Uterus (tissue), 2 donors: Measurements from ENCODE around the gene ZBTB17.

Experiments
- POLR2A ChIP-seq, 2 donors: fragments of 450-650 bp; IDR thresholded peaks; one replicate each; pipeline ENCODE4 v1.6.1; 2016; ENCODE audit warnings: antibody characterized with exemption in 2 of 2, mild to moderate bottlenecking in 1 of 2, moderate library complexity in 1 of 2
- TF ChIP-seq, protein P1 (sequence below), 4 experiments: fragments of 200-600 bp in 2 of 4; fragments of 450-650 bp in 2 of 4; sonication (generic) in 2 of 4; IDR thresholded peaks; one replicate each; pipeline ENCODE4 v1.5.1; 2016 to 2019; ENCODE audit warnings: antibody characterized with exemption in 4 of 4, mild to moderate bottlenecking in 2 of 4, moderate library complexity in 1 of 4

DNA sequence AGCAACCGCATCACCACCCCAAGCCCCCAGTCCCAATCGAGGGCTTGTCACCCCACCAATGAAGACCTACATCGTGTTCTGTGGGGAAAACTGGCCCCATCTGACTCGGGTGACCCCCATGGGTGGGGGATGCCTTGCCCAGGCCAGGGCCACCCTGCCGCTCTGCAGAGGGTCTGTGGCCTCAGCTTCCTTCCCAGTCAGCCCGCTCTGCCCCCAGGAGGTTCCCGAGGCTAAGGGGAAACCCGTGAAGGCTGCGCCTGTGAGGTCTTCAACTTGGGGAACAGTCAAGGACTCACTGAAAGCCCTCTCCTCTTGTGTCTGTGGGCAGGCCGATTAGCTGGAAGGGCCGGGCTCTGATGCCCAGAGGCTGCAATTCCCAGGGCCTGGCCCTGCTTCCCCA lies 30.1 kb upstream of the ZBTB17 start:
- TF ChIP-seq POLR2A (IDR thresholded peaks at IDR 0.05) = no peak
- TF ChIP-seq, protein P1, sequence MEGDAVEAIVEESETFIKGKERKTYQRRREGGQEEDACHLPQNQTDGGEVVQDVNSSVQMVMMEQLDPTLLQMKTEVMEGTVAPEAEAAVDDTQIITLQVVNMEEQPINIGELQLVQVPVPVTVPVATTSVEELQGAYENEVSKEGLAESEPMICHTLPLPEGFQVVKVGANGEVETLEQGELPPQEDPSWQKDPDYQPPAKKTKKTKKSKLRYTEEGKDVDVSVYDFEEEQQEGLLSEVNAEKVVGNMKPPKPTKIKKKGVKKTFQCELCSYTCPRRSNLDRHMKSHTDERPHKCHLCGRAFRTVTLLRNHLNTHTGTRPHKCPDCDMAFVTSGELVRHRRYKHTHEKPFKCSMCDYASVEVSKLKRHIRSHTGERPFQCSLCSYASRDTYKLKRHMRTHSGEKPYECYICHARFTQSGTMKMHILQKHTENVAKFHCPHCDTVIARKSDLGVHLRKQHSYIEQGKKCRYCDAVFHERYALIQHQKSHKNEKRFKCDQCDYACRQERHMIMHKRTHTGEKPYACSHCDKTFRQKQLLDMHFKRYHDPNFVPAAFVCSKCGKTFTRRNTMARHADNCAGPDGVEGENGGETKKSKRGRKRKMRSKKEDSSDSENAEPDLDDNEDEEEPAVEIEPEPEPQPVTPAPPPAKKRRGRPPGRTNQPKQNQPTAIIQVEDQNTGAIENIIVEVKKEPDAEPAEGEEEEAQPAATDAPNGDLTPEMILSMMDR (IDR thresholded peaks at IDR 0.05) = no peak
